ENCODE measurements around the gene CYFIP2. TPM values are rescaled to one million over a fixed set of nuclear protein-coding genes. Genes with fewer than 3 reads are reported as not detected.

The CYFIP2 gene
- total and polyA plus RNA-seq, 10 of the 15 experiments (the other 5 are each of a cell fraction or from before 2014, with no cell fraction given), result 43.4 to 173 (median 96.0) TPM

DNA sequence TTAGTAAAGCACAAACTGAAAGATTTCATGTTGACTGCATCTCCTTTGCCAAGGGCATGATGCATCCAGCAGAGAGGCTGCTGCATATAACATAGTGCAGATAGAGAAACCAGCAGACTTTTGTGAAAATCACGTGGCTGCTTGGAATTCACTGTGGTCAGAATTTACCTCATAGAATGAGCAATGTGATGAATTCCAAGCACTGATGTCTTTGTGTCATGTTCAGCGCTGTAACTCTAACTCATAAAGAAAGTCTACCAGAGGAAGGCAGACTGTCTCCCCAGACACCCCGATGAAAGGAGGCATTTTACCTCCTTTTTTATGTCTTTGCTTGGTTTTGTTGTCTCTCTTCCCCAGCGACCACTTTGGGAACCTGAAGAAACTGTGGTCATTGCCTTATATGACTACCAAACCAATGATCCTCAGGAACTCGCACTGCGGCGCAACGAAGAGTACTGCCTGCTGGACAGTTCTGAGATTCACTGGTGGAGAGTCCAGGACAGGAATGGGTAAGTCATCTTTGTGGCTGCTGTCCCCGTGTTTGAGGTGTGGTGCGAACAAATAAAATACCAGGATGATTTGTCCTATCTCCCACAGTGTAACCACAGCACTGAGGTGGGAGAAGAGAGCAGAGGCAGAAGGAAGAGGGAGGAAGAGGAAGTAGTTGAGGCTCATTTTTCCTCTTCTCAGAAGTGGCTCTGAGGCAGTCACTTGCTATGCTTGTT, 43.3 kb upstream of the CYFIP2 start (continued):
- TF ChIP-seq, protein P1, sequence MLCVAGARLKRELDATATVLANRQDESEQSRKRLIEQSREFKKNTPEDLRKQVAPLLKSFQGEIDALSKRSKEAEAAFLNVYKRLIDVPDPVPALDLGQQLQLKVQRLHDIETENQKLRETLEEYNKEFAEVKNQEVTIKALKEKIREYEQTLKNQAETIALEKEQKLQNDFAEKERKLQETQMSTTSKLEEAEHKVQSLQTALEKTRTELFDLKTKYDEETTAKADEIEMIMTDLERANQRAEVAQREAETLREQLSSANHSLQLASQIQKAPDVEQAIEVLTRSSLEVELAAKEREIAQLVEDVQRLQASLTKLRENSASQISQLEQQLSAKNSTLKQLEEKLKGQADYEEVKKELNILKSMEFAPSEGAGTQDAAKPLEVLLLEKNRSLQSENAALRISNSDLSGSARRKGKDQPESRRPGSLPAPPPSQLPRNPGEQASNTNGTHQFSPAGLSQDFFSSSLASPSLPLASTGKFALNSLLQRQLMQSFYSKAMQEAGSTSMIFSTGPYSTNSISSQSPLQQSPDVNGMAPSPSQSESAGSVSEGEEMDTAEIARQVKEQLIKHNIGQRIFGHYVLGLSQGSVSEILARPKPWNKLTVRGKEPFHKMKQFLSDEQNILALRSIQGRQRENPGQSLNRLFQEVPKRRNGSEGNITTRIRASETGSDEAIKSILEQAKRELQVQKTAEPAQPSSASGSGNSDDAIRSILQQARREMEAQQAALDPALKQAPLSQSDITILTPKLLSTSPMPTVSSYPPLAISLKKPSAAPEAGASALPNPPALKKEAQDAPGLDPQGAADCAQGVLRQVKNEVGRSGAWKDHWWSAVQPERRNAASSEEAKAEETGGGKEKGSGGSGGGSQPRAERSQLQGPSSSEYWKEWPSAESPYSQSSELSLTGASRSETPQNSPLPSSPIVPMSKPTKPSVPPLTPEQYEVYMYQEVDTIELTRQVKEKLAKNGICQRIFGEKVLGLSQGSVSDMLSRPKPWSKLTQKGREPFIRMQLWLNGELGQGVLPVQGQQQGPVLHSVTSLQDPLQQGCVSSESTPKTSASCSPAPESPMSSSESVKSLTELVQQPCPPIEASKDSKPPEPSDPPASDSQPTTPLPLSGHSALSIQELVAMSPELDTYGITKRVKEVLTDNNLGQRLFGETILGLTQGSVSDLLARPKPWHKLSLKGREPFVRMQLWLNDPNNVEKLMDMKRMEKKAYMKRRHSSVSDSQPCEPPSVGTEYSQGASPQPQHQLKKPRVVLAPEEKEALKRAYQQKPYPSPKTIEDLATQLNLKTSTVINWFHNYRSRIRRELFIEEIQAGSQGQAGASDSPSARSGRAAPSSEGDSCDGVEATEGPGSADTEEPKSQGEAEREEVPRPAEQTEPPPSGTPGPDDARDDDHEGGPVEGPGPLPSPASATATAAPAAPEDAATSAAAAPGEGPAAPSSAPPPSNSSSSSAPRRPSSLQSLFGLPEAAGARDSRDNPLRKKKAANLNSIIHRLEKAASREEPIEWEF (IDR thresholded peaks at IDR 0.05; ENCODE audit: insufficient replicate concordance, low read depth, low read length), result no peak
- TF ChIP-seq JUNB (IDR thresholded peaks at IDR 0.05) (peak; percentile 67), SMC3 (IDR thresholded peaks at IDR 0.05; ENCODE audit: borderline replicate concordance, low read length) (no peak), PAX5 (IDR thresholded peaks at IDR 0.05; ENCODE audit: borderline replicate concordance, low read depth, low read length) (no peak), SREBF1 (IDR thresholded peaks at IDR 0.05; ENCODE audit: low read length) (no peak)
- TF ChIP-seq, protein P2, sequence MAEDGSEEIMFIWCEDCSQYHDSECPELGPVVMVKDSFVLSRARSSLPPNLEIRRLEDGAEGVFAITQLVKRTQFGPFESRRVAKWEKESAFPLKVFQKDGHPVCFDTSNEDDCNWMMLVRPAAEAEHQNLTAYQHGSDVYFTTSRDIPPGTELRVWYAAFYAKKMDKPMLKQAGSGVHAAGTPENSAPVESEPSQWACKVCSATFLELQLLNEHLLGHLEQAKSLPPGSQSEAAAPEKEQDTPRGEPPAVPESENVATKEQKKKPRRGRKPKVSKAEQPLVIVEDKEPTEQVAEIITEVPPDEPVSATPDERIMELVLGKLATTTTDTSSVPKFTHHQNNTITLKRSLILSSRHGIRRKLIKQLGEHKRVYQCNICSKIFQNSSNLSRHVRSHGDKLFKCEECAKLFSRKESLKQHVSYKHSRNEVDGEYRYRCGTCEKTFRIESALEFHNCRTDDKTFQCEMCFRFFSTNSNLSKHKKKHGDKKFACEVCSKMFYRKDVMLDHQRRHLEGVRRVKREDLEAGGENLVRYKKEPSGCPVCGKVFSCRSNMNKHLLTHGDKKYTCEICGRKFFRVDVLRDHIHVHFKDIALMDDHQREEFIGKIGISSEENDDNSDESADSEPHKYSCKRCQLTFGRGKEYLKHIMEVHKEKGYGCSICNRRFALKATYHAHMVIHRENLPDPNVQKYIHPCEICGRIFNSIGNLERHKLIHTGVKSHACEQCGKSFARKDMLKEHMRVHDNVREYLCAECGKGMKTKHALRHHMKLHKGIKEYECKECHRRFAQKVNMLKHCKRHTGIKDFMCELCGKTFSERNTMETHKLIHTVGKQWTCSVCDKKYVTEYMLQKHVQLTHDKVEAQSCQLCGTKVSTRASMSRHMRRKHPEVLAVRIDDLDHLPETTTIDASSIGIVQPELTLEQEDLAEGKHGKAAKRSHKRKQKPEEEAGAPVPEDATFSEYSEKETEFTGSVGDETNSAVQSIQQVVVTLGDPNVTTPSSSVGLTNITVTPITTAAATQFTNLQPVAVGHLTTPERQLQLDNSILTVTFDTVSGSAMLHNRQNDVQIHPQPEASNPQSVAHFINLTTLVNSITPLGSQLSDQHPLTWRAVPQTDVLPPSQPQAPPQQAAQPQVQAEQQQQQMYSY (CRISPR knock-in tag; IDR thresholded peaks at IDR 0.05), result no peak
- TF ChIP-seq, protein P3, sequence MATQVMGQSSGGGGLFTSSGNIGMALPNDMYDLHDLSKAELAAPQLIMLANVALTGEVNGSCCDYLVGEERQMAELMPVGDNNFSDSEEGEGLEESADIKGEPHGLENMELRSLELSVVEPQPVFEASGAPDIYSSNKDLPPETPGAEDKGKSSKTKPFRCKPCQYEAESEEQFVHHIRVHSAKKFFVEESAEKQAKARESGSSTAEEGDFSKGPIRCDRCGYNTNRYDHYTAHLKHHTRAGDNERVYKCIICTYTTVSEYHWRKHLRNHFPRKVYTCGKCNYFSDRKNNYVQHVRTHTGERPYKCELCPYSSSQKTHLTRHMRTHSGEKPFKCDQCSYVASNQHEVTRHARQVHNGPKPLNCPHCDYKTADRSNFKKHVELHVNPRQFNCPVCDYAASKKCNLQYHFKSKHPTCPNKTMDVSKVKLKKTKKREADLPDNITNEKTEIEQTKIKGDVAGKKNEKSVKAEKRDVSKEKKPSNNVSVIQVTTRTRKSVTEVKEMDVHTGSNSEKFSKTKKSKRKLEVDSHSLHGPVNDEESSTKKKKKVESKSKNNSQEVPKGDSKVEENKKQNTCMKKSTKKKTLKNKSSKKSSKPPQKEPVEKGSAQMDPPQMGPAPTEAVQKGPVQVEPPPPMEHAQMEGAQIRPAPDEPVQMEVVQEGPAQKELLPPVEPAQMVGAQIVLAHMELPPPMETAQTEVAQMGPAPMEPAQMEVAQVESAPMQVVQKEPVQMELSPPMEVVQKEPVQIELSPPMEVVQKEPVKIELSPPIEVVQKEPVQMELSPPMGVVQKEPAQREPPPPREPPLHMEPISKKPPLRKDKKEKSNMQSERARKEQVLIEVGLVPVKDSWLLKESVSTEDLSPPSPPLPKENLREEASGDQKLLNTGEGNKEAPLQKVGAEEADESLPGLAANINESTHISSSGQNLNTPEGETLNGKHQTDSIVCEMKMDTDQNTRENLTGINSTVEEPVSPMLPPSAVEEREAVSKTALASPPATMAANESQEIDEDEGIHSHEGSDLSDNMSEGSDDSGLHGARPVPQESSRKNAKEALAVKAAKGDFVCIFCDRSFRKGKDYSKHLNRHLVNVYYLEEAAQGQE (IDR thresholded peaks at IDR 0.05; ENCODE audit: low read depth, low read length), result 0 out of 2 replicates have a peak, but pooled peaks have one; percentile 47
